T-helper 2 cell treated with Interferon-gamma antibody and Interleukin-4, amounts not matched to agents 5 μg/mL and 100 μg/mL, for 36 hours (primary cell): ENCODE data around the gene MTCP1.

Source experiments
- DNase-seq: peaks from one replicate; pipeline ENCODE4 v3.0.0; 2021; ENCODE audit warnings: low spot score
- H3K27ac Mint-ChIP-seq: one replicate; pipeline ENCODE4 v1.8.0; 2021; ENCODE audit warnings: mild to moderate bottlenecking, mixed read lengths
- H3K27me3 Mint-ChIP-seq: one replicate; pipeline ENCODE4 v1.8.0; 2021; ENCODE audit warnings: low read depth, mixed read lengths
- H3K36me3 Mint-ChIP-seq: one replicate; pipeline ENCODE4 v1.8.0; 2021; ENCODE audit warnings: low read depth, mixed read lengths
- H3K4me1 Mint-ChIP-seq: one replicate; pipeline ENCODE4 v1.8.0; 2021; ENCODE audit warnings: low read depth, mixed read lengths
- H3K4me3 Mint-ChIP-seq: one replicate; pipeline ENCODE4 v1.8.0; 2022; ENCODE audit warnings: mild to moderate bottlenecking, moderate library complexity, mixed read lengths
- H3K9me3 Mint-ChIP-seq: one replicate; pipeline ENCODE4 v1.8.0; 2021; ENCODE audit warnings: mixed read lengths

The MTCP1 gene

GRCh38 chrX:155035688-155036087 is 35.2 kb downstream of the MTCP1 start:
- Mint-ChIP-seq H3K9me3 (peaks cover 5% of the 10 kb centered on the region), H3K4me1 (peaks cover 4% of the 10 kb centered on the region), H3K27ac (no peak overlapping the region), H3K36me3 (peaks cover 30% of the 10 kb centered on the region), H3K27me3 (no peaks in the 10 kb centered on the region), H3K4me3 (no peak overlapping the region)
- DNase-seq: no peak

GRCh38 chrX:155031657-155032056 is 39.3 kb downstream of the MTCP1 start:
- Mint-ChIP-seq H3K4me1 (peaks cover 15% of the 10 kb centered on the region), H3K27ac (no peak overlapping the region), H3K36me3 (peaks cover 17% of the 10 kb centered on the region), H3K27me3 (no peaks in the 10 kb centered on the region), H3K4me3 (no peak overlapping the region), H3K9me3 (peaks cover 5% of the 10 kb centered on the region)
- DNase-seq: no peak

GRCh38 chrX:155028877-155029291 is 42.1 kb downstream of the MTCP1 start:
- no peaks in the 10 kb centered on the region for H3K36me3 Mint-ChIP-seq
- peaks cover 2% of the 10 kb centered on the region for H3K27me3 Mint-ChIP-seq
- no peaks in the 10 kb centered on the region for H3K9me3 Mint-ChIP-seq
- DNase-seq: no peak
- peak overlapping the region; percentile 43 for H3K27ac Mint-ChIP-seq
- peaks cover 18% of the 10 kb centered on the region for H3K4me1 Mint-ChIP-seq
- peak overlapping the region; percentile 87 for H3K4me3 Mint-ChIP-seq

- Mint-ChIP-seq H3K27ac (peak overlapping the region; percentile 93), H3K9me3 (no peaks in the 10 kb centered on the region), H3K4me3 (peak overlapping the region; percentile 87), H3K36me3 (no peaks in the 10 kb centered on the region), H3K27me3 (peaks cover 5% of the 10 kb centered on the region), H3K4me1 (peaks cover 18% of the 10 kb centered on the region)
- DNase-seq: no peak
Measured at GRCh38 chrX:155028129-155028528, 42.8 kb downstream of the MTCP1 start.

GRCh38 chrX:155027509-155028066 is 43.3 kb downstream of the MTCP1 start:
- H3K36me3 Mint-ChIP-seq: no peaks in the 10 kb centered on the region
- H3K4me3 Mint-ChIP-seq: peak overlapping the region; percentile 87
- peak overlapping the region; percentile 93 for H3K27ac Mint-ChIP-seq
- H3K9me3 Mint-ChIP-seq: no peaks in the 10 kb centered on the region
- peaks cover 18% of the 10 kb centered on the region for H3K4me1 Mint-ChIP-seq
- peak; percentile 11 for DNase-seq
- H3K27me3 Mint-ChIP-seq: peaks cover 6% of the 10 kb centered on the region

GRCh38 chrX:155026727-155027508 is 44.0 kb downstream of the MTCP1 start, which contains the start of gene FUNDC2:
Gene FUNDC2 (plus strand): TSS chrX:155026844. CDS start chrX:155026939, 95 bp downstream.
- Mint-ChIP-seq H3K4me1 (peaks cover 19% of the 10 kb centered on the region), H3K36me3 (no peaks in the 10 kb centered on the region), H3K27me3 (peaks cover 12% of the 10 kb centered on the region), H3K27ac (peak within 1 kb of the TSS; percentile 93), H3K4me3 (peak within 1 kb of the TSS; percentile 87), H3K9me3 (no peaks in the 10 kb centered on the region)
- DNase-seq: peak; percentile 92

- peak overlapping the region; percentile 81 for H3K4me3 Mint-ChIP-seq
- peaks cover 17% of the 10 kb centered on the region for H3K27me3 Mint-ChIP-seq
- H3K4me1 Mint-ChIP-seq: peaks cover 19% of the 10 kb centered on the region
- no peaks in the 10 kb centered on the region for H3K36me3 Mint-ChIP-seq
- peak overlapping the region; percentile 90 for H3K27ac Mint-ChIP-seq
- DNase-seq: no peak
- H3K9me3 Mint-ChIP-seq: no peaks in the 10 kb centered on the region
Measured at GRCh38 chrX:155026420-155026726, 44.6 kb downstream of the MTCP1 start.

- no peak for DNase-seq
- Mint-ChIP-seq H3K4me1 (peaks cover 15% of the 10 kb centered on the region), H3K9me3 (no peaks in the 10 kb centered on the region), H3K36me3 (no peaks in the 10 kb centered on the region), H3K27me3 (peaks cover 23% of the 10 kb centered on the region), H3K4me3 (peak overlapping the region; percentile 36), H3K27ac (peak overlapping the region; percentile 24)
Measured at GRCh38 chrX:155023907-155024833, 46.8 kb downstream of the MTCP1 start.

- DNase-seq: no peak
- Mint-ChIP-seq H3K4me3 (no peak within 1 kb of the TSS), H3K4me1 (peaks cover 4% of the 10 kb centered on the region), H3K27me3 (peaks cover 25% of the 10 kb centered on the region), H3K36me3 (no peaks in the 10 kb centered on the region), H3K9me3 (no peaks in the 10 kb centered on the region), H3K27ac (no peak within 1 kb of the TSS)
Measured at GRCh38 chrX:155022585-155022984, 48.4 kb downstream of the MTCP1 start, which contains the start of gene F8. Gene F8 (minus strand): TSS chrX:155022723. CDS start chrX:155022552, 171 bp downstream.

- Mint-ChIP-seq H3K36me3 (no peaks in the 10 kb centered on the region), H3K4me1 (peaks cover 4% of the 10 kb centered on the region), H3K27me3 (peaks cover 25% of the 10 kb centered on the region), H3K4me3 (no peak overlapping the region), H3K9me3 (no peaks in the 10 kb centered on the region), H3K27ac (no peak overlapping the region)
- no peak for DNase-seq
Measured at GRCh38 chrX:155020591-155020990, 50.3 kb downstream of the MTCP1 start.
